Measurements from ENCODE around the gene RUVBL1.
"Not testable (repeated sequence)": the region's sequence is repeated elsewhere in the genome, so short reads cannot be mapped to it uniquely, and the experiment has no call there.

RUVBL1 gene

GRCh38 chr3:128123538-128124368 is at the start of gene RUVBL1:
TSS of gene RUVBL1 (minus strand) at chr3:128123812. CDS start at chr3:128123724, 88 bp downstream.
- peak; percentile 92 to 95 for DNase-seq

DNA sequence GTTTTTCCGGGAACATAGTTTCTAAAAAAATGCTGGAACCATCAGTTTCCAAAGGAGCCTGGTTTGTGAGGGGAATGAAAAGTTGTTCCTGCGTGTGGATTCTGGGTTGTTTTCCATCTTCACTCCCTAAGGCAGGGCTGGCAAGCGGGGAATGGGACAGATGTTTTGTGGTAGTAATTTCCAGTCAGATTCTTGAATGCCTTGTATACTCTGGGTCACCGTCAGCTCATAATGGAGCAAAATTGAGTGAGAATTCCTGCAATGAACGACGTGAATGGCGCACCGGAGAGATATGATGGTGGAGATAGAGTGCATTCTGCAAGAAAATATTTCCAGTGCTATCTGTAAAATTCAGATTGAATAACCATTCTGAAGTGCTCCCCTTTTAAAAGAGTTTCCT is 49.6 kb upstream of the RUVBL1 start:
- DNase-seq, result no peak

DNA sequence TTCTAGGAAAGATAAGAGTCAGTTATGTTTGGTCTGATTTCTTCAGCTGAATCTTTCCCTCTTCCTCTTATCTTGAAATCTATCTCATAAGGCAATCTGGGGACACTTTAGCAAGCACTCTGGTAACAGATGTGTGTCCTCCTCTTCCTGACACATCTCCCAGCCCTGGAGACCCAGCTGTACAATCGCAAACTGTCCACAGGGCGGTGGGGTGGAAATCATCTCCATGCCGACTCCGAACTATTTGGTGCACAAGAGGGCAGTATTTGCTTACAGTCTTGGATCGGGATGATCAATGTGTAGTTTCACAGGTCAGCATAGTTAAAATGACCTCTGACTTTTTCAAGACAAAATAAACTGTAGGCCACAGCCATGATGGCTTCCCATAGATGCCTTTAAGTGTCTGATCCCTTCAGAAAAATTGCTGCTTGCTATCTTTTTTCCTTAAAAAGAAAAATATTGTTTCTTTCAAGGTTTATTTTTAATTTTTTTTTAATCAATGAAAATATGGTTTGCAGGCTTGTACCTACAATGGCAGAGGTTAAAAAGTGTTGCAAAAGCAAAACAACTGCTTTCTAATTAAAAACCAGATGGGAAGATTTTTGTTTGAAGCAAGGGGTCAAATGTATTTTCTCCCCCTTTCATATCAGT is 47.4 kb upstream of the RUVBL1 start:
- DNase-seq, result no peak

DNA sequence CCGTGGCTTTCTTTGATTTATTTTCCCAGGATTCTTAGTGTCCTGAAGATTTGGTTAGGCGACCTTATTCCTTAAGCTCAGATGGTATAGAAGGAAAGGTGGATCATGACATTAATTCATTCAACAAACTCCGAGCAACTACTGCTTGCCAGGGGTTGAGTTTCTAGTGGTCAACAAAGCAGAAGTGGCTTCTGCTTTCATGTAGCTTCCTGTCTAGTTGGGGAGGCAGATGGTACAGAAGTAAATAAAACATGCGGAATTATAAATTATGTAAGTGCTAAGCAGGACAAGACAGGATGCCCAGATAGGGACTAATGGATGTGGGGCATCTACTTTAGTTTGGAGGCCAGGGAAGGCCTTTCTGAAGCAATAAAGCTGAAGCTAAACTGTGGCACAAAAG is 45.2 kb upstream of the RUVBL1 start:
- no peak for DNase-seq

- no peak for DNase-seq
Observed at GRCh38 chr3:128167973-128168674, 44.5 kb upstream of the RUVBL1 start.

DNA sequence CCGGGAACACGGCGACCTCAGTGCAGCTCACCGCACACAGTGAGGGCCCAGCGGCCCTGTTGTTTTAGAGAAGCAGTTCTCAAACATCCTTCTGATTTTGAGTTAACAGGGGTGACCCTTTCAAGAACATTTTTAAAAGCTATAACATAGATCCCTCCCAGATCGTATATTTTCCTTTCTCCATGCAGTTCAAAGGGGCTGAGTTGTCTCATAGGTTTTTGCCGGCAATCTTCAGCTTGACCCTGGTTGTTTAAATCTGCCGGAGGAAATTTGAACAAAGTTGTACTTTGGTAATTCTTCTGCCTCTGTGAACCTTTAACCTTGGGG is 44.0 kb upstream of the RUVBL1 start:
- DNase-seq, result no peak

GRCh38 chr3:128166971-128167453 is 43.4 kb upstream of the RUVBL1 start:
- DNase-seq, result no peak

DNA sequence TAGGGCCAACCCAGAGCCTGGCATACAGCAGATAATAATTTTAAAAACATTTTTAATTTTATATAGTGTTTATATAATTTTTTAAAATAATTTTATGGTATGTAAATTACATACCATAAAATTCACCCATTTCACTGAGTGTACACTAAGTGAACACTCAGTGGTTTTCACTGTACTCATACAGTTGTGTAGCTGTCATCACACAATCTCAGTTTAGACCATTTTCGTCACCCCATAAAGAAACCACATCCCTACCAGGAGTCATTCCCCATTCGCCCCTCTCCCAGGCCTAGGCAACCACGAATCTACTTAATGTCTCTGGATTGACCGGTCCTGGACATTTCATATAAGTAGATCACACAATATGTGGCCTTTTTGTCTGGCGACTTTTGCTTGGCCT is 39.8 kb upstream of the RUVBL1 start:
- no peak for DNase-seq

- DNase-seq, result no peak
Observed at GRCh38 chr3:128160661-128161060, 37.0 kb upstream of the RUVBL1 start.

DNA sequence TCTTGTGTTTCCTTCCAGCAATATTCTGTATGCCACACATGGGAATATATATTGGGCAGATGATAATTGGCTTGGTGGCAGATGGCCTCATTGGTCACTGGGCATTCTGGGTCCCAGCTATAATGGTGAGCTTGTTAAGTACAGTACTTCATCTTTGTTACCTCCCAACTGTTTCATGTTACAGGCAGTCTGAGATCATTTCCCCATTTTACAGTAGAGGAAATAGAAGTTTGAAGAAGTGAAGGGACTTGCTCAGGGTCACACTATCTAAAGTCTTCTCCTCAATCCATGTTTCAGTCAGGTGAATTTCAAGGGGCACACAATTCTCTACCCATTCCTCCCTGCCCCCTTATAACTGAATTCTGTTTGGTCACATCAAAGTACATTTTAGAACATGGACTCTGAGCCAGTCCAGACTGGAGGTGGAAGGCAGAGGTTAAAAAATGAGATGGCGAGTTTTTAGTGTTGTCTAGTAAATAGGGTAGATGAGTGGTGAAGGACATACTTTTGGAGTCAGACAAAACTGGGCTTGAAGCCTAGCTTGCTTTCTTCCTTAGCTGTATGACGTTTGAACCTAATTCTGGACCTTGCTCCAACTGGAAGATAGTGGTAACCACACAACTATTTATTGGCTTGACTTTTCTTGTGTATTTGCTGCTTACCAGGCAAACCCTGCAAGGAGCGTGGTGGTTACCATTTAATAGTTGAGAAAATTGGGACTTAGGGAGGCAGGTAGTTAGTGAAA is 32.2 kb upstream of the RUVBL1 start:
- DNase-seq, result no peak

DNA sequence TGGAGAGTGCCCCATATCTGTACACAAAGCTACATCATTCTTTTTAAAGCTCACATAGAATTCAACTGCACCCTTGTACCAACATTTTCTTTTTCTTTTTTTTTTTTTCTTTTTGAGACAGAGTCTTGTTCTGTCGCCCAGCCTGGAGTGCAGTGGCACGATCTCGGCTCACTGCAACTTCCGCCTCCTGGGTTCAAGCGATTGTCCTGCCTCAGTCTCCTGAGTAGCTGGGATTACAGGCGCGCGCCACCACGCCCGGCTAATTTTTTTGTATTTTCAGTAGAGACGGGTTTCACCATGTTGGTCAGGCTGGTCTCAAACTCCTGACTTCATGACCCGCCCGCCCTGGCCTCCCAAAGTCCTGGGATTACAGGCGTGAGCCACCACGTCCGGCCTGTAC is 30.7 kb upstream of the RUVBL1 start:
- not testable (repeated sequence) for DNase-seq

DNA sequence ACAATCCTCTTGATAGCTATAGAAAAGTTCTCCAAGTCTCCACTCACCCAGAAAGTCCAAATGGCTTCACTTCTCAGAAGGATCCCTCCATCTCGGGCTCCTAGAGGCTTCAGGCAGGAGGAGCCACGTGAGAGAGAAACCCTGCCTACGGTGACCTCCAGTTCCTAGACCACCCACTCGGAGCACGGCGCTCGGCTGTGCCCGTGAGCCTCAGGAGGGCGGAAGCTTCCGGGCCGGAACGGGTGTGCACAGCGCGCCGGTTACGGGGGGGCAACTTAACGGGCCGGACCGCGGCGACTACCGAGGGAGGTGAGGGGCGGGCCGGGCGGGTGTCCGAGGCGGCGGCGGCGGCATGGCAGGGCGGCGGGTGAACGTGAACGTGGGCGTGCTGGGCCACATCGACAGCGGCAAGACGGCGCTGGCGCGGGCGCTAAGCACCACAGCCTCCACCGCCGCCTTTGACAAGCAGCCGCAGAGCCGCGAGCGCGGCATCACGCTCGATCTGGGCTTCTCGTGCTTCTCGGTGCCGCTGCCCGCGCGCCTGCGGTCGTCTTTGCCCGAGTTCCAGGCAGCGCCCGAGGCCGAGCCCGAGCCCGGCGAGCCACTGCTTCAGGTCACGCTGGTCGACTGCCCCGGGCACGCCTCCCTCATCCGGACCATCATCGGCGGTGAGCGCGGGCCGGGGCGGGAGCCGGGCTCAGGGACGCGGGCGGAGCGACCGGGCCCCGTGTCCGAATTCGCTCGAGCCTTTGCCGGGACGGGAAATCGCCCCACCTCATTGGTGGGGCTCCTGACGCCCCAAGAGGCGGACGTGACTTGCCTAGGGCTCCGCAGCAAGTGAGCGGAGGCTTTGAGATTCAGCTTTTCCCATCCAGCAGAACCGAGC is 29.8 kb upstream of the RUVBL1 start, which contains the start of gene EEFSEC:
Gene EEFSEC (plus strand): TSS at position 326 of the 886 bp plus-strand sequence. CDS start 27 bp downstream, at position 353.
- DNase-seq, result peak; percentile 81 to 83

DNA sequence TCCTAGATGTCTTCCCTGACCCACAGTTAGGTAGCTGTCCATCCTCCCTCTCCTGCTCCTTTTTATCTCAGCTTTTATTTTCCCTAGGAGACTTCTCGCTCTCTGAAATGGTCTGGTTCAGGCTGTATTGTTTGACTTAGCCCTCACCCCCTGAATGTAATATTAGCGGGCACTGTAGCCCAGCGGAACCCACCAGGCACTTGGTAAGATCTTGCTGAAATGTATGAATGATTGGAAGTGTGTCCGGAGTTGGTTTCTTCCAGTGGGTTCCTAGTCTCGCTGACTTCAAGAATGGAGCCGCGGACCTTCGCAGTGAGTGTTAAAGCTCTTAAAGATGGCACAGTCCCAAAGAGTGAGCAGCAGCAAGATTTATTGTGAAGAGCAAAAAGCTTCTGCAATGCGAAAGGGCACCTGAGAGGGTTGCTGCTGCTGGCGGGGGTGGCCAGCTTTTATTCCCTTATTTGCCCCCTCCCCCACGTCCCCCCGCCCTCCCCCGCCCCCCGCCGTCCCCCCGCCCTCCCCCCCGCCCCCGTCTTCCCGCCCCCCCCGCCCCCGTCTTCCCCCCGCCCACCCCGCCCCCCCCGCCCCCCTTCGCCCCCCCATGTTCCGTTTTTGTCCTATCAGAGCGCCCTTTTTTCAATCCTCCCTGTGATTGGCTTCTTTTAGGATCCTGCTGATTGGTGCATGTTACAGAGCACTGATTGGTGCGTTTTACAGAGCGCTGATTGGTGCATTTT is 29.0 kb upstream of the RUVBL1 start:
- DNase-seq, result no peak

DNA sequence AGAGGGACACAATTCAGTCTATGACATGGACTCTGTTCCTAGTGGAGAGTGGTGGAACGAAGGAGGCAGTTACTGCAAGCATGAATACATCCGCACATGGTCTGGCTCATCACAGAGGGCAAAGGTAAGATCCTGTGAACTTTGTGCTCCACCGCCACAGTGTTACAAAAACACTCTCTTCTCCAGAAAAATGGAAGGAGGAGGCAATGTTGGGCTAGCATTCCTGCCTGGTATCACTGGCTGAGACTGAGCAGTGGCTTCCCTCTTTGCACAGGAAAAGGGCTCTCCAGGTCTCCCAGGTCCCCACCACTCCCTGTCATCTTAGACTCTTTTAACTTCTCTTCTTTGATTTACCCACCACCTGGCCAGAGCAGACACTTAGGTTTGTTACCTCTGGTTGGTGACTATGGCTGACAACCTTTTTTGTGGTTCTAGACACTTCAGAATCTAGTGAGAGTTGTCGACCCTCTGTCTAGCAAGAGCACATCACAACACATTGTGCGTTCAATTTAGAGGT is 28.2 kb upstream of the RUVBL1 start:
- DNase-seq, result no peak

GRCh38 chr3:128149650-128150049 is 26.0 kb upstream of the RUVBL1 start:
- no peak for DNase-seq

- DNase-seq, result no peak
Observed at GRCh38 chr3:128146201-128146600, 22.6 kb upstream of the RUVBL1 start.

DNA sequence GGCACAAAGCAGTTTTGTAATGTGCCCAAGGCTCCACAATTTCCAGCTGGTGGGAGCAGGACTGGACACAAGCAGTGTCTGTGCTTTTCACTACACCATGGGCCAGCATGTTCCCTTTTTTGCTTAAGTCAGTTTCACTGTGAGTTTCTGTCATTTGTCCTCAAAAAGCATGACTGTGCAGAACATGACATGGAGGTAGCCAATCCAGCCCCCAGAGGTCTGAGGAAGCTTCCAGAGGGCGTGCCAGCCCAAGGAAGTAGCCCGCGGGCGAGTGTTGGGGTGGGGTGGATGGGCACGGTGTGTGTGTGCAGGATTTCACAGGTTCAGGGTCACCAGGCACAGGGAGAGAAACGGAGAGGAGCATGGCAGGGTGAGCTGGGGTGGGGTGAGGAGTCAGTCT is 21.7 kb upstream of the RUVBL1 start:
- no peak for DNase-seq

DNA sequence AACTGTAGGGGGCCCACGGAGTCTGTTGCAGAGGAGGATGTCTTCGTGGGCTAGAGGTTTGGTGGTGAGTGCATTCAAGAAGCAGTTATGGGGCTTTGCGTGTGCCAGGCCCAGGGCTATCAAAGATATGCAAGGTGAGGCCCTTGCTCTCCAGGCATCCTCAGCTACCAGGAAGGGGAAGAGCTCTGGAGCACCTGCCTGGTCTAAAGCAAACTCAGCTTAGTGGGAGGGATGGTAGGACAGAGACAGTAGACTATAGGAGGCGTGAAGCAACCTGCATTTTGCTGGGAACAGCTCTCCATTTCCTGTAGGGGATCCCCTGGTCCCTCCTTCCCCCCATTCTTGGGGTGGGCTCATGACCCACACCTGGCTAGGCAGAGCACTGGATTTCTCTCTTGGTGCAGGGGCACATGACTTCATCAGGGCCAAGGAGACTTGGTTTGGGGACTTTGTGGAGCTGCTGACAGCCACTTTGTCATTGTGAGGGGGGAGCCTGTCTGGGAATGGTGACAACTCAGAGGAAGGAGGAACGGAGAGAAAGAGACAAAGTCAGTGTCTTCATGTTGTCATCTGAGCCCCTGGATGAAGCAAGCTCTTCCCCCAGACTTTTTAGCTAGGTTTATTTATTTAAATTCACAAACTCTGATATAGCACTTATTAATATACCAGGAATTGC is 21.0 kb upstream of the RUVBL1 start:
- DNase-seq, result no peak

- DNase-seq, result no peak
Observed at GRCh38 chr3:128143496-128143895, 19.9 kb upstream of the RUVBL1 start.

DNA sequence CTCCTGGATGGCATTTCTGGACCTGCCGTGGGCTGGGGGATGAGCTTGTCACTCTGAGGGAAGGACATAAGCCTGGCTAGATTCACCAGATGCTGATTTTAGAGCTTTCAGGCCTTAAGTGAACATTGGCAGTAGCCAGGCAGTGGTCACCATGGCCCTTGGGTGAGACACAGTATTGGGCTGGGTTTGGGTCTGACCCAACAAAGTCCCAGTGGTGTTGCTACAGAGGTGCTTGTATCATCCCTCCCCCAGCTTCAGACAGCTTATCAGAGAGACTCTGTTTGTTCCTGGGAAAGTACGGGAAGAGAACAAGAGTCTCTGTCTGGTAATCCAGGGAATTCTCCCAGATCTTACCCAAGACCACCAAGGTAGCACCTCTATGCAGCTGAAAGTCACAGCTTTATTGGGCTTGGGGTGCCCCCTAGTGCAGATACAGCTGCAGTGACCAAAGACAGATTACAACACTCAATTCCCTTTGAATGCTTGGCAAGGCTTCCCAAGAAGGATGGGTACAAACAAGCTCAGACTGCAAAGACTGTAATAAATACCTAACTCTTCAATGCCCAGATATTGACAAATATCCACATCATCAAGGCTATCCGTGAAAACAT is 9.8 kb upstream of the RUVBL1 start:
- peak; percentile 32 to 53 for DNase-seq

Measured in activated CD4-positive, alpha-beta T cell treated with anti-CD3 and anti-CD28 coated beads for 4 hours (primary cell).